ENCODE data around the gene PHF2. TPM values are rescaled to one million over a fixed set of nuclear protein-coding genes. Genes with fewer than 3 reads are reported as not detected.

The PHF2 gene
- total RNA-seq, 1 donor from 2014 or later, result 15.9 TPM

GRCh38 chr9:93599571-93600403, 23.4 kb downstream of the PHF2 start:
- no peak for DNase-seq (ENCODE audit: low read depth)

DNA sequence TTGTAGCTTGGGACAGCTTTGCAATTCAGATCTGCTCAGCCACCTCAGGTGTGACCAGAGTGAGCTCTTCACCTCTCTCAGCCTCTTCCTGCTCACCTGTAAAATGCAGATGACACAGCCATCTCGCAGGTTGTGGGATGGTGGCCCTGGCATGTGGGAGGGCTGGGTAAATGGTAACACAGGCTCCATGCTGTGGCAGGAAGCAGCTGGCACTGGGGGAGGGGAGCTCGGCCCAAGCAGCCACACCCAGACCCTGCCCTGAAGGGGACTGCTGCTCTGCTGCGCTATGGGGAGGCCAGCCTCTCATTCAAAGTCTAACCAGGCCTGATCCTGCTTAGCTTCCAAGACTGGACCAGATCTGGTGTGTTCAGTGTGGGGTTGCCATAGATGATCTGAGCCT, 24.1 kb downstream of the PHF2 start:
- DNase-seq (ENCODE audit: low read depth), result peak; percentile 69

DNA sequence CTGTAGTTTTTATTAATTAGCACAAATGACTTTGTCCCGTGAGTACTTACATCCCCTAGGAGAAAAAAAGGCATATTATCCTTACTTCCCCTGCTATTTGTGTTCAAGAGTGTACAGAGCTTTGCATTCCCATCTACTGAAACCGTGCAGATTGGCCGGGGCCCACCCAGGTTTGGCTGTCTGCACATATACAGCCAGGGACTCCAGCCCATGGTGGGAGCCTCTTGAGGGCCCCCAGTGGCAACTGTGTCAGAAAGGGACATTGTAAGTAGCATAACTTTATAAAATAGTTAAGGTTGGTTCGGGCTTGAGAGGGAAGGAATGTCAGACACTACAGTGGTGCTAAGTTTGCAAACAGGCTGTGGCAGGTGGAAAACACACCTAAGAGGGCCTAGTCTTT, 24.7 kb downstream of the PHF2 start:
- no peak for DNase-seq (ENCODE audit: low read depth)

DNA sequence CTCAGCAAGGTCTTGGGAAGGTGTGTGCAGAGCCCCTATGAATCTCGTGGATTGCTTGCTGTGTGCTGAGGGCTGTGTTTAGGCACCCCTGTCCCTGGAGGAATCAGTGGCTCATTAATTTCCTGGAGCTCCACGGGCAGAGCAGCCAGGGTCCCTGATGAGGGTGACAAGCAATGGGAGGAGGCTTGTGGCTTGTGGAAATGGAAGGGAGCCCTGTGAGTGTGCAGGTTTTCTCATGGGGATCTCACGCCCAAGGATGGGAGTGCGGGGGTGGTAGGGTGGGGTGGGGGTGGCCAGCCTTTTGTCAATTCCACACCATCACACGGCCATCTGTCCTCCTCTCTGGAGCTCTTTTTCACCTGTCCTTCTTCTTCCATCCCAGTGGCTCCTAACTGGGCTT, 25.3 kb downstream of the PHF2 start:
- DNase-seq (ENCODE audit: low read depth), result no peak

DNA sequence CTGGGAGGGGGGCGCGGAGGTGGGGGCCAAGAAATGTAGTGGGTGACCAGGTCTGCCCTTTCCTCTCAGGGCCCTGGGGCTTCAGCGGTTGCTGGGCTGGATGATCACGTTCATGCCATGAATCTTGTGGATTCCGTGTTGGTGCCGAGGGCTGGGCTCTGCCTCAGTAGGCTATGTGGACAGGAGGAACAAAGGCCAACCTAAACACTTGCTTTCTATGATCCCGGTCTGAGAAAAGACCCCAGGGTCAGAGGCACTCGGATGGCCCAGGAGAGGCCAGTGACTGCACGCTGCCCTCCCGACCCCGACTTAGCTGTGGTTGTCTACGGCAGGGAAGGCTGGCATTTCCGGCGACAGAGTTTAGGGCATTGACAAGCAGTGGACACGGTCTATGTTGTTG, 26.6 kb downstream of the PHF2 start:
- no peak for DNase-seq (ENCODE audit: low read depth)

DNA sequence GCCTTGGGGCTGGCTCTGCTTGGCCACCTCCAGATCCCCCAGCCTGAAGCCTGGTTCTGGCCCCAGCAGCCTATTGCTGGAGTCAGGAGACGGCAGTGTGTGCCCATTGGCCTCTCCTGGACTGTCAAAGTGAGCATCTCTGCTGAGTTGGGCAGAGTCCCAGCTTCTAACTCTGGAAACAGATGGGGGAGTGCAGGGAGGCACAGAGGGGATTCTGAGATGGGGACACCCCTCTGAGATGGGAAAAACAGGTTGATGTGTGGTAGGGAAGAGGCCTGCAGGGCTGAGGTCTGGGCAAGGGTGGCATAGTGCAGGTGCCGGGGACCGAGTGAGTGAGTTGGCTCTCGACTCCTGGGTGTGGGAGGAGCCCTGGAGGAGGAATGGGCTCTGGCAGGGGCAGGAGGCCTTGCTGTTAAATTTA, 27.5 kb downstream of the PHF2 start:
- no peak for DNase-seq (ENCODE audit: low read depth)

DNA sequence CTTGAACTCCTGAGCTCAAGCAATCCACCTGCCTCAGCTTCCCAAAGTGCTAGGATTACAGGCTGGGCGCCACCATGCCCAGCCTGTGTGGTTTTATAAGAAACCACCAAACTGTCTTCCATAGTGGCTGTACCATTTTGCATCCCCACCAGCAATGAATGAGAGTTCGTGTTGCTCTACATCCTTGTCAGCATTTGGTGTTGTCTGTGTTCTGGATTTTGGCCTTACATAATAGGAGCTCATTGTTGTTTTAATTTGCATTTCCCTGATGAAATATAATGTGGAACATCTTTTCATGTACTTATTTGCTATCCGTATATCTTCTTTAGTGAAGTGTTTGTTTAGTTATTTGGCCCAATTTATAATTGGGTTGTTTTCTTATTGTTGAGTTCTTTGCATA, 29.8 kb downstream of the PHF2 start:
- DNase-seq (ENCODE audit: low read depth), result no peak

DNA sequence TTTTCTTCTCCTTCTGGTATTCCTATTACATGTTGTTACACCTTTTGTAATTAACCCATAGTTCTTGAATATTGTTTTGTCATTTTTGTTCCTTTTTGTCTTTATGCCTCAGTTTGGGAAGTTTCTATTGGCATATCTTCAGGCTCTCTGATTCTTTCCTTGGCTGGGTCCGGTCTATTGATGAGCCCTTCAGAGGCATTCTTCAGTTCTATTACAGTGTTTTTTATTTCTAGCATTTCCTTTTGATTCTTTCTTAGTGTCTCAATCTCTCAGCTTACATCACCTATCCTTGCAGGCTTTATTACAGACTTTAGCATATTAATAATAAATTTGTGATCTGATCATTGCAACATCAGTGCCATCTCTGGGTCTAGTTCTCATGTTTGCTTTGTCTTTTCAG, 33.8 kb downstream of the PHF2 start:
- DNase-seq (ENCODE audit: low read depth), result no peak

DNA sequence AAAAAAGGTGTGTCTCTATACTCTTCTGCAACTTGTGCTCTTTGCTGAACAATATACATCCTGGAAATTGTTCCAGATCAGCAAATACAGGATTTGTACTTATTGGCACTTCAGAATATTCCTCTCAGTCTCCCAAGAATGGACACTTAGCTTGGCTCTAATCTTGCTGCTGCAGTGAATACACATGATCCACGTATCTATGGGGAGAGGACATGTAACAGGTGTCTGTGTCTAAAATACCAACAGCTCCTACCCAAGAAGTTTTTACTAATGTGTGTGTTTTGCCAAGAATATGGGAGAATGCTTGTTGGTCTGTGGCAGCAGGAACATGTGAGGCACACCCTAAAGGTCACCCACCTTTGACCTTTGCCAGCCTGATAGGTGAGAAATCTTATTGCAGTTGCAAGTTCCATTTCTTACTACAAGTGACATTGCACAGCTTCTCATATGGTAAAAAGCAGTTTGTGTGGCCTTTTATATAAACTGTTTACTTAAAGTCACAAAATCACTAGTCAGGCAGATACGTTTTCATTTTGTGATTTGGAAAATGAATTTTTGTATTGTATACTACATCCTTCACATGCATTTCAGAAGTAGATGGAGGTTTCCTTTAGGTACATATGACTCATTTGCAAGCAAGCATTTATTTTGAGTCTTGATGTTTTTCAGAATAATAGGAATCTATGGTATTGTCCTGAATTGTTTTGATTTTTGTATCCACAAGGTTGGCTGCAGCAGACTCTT, 35.8 kb downstream of the PHF2 start:
- peak; percentile 9 for DNase-seq (ENCODE audit: low read depth)

DNA sequence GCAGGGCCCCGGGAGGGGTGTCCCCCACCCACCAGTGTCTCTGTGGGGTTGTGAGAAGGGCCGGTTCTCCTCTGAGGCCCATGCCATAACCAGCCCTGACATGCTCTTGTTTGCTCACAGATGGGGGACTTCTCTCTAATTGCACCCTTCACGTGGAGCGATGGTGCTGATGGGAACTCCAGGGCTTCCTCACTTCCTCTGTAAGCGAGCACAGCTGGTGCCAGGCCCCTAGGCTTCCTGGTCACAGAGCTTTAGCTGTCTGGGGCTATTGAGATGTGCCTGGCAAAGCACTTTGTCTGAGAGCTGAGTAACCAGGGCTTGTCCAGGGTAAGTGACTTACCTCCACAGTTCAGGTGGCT, 36.4 kb downstream of the PHF2 start:
- no peak for DNase-seq (ENCODE audit: low read depth)

- DNase-seq (ENCODE audit: low read depth), result no peak
These were observed 36.8 kb downstream of the PHF2 start for GRCh38 chr9:93613174-93613573.

DNA sequence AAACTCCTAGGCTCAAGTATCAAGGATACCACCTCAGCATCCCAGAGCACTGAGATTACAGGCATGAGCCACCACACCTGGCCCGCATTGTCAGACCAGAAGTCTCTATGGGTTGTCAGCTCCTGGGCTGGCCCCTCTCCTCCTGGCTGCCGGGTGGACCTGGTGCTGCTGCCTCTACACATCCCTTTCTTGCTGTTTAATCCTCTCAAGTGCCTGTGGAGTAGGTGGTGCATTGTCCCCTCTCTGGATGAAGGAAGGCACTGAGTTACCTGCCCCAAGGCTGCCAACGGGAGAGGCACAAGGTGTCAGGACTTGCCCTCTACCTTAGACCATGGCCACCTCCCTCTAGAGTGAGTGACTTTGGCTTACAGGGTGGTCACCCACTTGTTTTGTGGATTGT, 37.4 kb downstream of the PHF2 start:
- DNase-seq (ENCODE audit: low read depth), result no peak

GRCh38 chr9:93614830-93615468, 38.6 kb downstream of the PHF2 start:
- DNase-seq (ENCODE audit: low read depth), result no peak

GRCh38 chr9:93616044-93616443, 39.7 kb downstream of the PHF2 start:
- DNase-seq (ENCODE audit: low read depth), result no peak

DNA sequence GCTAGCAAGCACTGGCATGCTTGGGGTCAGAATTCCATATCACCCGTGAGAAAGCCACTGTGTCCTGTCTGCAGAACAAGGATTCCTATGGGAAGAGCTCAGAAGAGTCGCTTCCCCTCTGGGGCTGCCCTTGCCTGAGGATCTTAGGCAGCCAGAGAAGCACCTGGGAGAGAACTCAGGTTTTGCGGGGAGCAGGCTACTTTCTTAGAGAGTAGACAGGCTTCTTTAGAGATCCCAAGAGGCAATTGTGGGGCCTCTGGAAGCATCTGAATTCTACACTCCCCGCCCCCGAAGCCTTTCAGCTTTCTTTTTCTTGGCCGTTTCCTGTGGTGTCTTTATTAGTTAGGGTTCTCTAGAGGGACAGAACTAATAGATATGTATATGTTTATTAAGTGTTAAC, 40.9 kb downstream of the PHF2 start:
- DNase-seq (ENCODE audit: low read depth), result no peak

DNA sequence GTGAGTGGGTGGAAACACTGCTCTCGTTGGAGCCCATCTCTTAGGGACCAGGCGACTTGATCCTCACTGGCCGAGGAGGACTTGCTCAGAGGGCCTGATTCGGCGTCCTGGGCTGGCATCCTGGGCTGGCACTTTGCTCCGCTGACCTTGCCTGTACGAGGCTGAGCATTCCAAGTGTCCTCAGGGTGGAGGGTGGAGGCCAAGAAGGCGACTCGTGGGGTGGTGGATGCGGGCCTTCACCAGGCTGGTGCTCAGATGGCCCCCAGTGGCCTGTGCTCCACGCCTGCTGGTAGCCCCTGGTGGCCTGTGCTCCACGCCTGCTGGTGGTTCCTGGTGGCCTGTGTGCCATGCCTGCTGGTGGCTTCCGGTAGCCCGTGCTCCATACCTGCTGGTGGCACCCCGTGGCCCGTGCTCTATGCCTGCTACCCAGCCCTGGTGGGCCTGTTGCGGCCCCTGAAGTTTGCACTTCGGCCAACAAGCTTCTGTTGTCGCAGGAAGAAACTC, 42.9 kb downstream of the PHF2 start:
- no peak for DNase-seq (ENCODE audit: low read depth)

DNA sequence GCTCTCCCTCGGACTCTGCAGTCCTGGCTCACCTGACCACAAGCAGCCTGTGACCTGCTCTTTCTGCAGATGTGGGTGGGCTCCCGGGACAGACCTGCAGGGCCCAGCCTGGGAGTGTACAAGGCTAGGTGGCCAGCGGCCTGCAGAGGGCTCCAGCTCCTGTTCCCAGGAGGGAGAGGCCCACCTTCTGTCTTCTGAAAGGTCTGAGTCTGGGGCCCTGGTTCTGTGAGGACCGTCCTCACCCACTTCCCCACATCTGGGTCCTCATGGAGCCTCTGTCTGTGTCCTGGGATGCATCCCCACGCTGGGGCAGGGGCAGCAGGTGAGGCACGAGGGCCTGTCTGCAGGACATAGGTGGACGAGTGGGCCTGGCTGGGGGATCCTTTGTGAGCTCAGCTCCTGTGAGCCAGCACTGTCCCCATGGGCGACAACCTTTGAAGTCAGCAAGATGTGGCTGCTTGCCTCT, 43.7 kb downstream of the PHF2 start:
- no peak for DNase-seq (ENCODE audit: low read depth)

- DNase-seq (ENCODE audit: low read depth), result no peak
These were observed 44.8 kb downstream of the PHF2 start for GRCh38 chr9:93620881-93621820.

DNA sequence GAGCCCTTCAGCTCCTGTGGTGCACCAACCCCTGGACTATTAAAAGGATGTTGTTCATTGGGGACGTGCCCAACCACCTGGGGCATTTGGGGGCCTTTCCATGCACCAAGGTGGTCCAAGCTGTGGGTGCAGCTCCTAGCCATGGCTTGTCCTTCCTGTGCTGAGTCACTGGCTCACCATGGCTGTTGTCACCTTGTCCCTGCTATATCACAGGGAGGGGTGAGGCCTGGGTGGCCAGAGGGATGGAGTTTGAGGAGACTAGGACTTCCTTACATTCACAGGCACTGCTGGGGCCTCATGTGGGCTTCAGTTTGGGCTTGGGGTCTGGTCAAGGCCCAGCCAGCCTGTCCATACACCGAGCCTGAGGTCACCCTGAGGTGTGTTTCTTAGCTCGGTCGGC, 45.5 kb downstream of the PHF2 start:
- DNase-seq (ENCODE audit: low read depth), result no peak

GRCh38 chr9:93622691-93623090, 46.3 kb downstream of the PHF2 start:
- DNase-seq (ENCODE audit: low read depth), result no peak

- no peak for DNase-seq (ENCODE audit: low read depth)
These were observed 47.4 kb downstream of the PHF2 start for GRCh38 chr9:93623753-93624152.
